Stimulated activated CD4-positive, alpha-beta T cell treated with anti-CD3 and anti-CD28 coated beads, Interleukin-15, amount 100 ng/mL, for 1 hour (primary cell): ENCODE data around the gene CCDC28B.

Experiments
- DNase-seq, 2 donors: peaks; one replicate each; pipeline ENCODE4 v3.0.0-alpha.2; 2020; ENCODE audit warnings: low read depth in 1 of 2, low spot score in 1 of 2

The CCDC28B gene

GRCh38 chr1:32220746-32221580 is 20.6 kb downstream of the CCDC28B start:
- DNase-seq = no peak

DNA sequence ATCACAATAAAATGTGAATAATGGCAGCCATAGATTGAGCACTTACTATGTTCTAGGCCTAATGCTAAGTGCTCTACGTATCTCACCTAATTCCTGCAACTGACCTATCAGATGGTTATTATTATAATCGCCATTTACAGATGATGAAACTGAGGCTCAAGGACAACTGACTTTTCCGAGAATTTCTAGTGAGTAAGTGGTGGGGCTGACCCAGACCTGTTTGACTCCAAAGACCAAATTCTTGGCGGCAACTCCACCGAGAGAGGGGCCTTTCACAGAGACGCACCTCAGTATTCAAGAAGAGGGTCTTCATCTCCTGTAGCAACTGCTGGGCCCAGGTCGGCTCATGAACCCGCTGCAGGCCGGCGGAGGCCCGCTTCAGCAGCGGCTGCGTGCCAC is 21.2 kb downstream of the CCDC28B start:
- no peak for DNase-seq

DNA sequence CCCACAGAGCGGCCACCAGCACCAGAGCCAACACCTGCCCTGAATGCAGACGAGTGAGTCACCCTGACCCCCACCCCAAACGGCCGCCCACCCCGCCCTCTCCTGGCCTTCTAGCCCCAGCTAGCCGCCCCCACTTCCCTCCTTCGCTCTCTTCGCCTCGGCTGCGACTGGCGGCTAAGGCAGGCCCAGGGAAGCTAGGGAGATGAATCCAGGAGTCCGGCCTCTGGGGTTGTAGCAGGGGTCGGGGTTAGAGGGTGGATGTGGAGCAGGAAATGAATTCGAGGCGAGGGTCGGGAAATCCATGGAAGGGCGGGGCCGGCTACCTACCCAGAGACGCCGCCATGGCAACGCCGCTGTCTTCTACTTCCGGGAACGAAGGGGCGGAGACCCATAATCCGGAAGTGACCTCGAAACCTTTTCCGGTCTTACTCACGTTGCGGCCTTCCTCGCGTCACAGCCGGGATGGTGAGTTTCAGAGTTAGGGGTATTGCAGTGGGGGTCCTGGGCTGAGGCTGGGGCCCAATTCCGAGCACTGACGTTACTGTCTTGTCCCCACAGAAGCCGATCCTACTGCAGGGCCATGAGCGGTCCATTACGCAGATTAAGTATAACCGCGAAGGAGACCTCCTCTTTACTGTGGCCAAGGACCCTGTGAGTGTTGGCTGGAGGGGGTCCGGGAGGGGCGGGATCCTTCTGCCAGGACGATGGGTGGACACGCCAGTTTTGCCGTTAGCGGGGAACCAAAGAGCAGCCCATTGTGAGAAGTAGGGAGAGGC is 21.8 kb downstream of the CCDC28B start, which contains the start of the genes EIF3I and TMEM234:
Gene EIF3I, plus strand, starts transcription at position 428 of the 776 bp plus-strand sequence. Its CDS starts 35 bp downstream, at position 463.
Gene TMEM234, minus strand, starts transcription at position 374 of the 776 bp plus-strand sequence. Its CDS starts 31 bp downstream, at position 343.
- peak; percentile 79 to 80 for DNase-seq

GRCh38 chr1:32223683-32224082 is 23.3 kb downstream of the CCDC28B start:
- DNase-seq = no peak

DNA sequence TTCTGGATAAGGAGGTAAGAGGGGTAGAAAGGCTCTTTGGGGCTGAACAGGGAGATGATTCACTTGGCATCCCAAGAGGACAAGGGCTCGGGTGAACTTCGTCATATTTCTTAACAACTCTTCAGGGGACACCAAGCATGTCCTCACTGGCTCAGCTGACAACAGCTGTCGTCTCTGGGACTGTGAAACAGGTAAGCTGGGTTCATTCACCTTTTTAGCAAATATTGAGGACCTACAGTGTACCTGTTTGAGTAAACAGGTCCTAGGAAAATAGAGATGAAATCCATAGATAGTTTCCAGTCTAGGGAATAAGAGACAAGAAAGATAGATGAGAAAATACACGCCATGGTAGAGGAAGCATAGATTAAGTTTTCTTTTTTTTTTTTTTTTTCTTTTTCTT is 23.9 kb downstream of the CCDC28B start:
- no peak for DNase-seq

DNA sequence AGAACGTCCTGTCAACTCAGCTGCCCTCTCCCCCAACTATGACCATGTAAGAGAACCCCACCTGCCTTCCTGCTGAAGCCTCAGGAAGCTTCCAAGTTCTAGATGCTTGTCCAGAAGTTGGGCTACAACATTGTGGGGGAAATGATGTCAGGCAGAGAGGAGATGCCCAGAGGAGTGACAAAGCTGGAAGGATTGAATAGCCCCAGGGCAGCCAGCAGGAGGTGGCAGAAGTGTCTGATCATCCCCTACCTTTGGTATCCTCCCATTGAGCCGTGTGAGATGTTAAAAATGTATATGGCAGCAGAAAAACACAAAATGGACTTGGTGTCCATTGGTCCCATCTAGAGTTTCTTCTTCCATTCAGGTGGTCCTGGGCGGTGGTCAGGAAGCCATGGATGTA is 28.4 kb downstream of the CCDC28B start:
- no peak for DNase-seq

GRCh38 chr1:32231843-32232432 is 31.5 kb downstream of the CCDC28B start:
- DNase-seq = no peak

DNA sequence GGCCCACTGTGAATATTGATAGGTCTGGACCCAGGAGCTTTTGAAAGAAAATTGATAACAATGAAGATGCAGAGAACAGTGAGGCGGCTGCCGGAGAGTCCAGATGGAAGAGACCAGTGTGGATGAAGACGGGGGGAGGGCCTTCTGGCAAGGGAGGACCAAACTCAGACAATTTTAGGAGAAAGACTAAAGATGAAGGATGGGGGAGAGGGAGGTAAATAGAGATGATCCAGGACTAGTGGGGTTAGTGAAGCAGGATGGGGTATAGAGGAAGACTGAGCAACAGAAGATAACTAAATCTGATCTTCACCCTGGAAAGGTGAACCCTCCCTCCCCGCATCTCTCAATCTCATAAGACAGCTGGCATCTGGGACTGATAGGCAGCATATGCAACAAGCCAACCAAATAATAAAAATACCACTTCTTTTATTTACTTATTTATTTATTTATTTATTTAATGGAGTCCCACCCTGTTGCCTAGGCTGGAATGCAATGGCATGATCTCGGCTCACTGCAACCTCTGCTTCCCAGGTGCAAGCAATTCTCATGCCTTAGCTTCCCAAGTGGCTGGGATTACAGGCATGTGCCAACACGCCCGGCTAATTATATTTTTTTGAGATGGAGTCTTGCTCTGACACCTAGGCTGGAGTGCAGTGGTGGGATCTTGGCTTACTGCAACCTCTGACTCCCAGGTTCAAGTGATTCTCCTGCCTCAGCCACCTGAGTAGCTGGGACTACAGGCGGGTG is 32.3 kb downstream of the CCDC28B start:
- no peak for DNase-seq

DNA sequence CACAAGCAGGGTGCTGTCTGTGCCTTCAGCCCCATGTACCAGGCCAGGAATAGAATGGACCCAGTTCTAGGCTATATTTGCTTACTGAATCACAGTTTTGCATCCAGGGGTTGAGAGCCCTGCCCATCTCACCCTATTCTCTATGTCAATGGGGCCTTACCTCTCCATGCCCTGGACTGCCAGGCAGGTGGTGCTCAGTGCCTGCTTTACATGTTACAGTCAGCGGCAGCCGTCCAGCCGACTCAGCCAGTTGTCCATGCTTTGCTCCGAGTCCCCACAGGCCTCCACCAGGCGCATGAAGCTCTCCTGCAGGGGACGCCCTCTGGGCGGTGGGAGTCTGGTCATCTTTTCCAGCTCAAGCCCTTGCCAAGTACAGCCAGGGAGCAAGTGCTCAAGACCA is 34.4 kb downstream of the CCDC28B start:
- DNase-seq = no peak

DNA sequence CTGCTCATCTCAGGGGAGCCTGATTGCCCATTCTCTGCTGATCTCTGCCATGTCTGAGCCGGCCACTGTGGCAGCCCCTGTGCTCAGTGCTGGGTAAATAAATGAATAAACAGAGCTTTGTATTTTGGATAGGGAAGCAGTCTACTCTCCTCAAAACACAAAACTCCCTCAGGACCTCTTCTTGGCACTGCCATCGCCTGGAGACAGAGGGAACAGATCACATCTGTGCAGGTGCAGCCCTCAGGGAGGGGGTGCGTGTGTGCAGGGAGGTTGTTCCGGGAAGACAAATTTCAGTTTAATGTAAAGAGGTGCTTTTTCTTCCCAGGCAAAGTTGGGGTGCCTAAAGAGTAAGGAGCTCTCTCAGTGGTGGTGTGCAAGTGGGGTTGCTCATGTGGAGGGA is 38.9 kb downstream of the CCDC28B start:
- DNase-seq = no peak

DNA sequence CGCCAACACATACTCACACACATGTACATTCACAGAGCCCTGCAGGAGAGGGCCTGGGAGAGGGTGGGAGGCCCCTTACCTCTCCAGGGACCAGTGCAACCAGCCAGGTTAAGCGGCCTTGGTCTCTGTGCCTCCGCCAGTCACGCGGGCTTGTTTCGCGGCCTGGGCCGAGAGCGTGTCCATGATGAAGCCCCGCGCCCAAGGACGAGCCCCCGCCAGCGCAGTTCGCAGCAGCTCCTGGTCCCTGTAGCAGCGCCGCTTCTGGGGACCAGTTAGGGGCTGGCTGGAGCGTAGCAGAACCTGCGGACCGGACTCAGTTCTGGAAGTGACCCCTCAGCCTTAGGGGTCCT is 39.4 kb downstream of the CCDC28B start:
- DNase-seq = no peak

DNA sequence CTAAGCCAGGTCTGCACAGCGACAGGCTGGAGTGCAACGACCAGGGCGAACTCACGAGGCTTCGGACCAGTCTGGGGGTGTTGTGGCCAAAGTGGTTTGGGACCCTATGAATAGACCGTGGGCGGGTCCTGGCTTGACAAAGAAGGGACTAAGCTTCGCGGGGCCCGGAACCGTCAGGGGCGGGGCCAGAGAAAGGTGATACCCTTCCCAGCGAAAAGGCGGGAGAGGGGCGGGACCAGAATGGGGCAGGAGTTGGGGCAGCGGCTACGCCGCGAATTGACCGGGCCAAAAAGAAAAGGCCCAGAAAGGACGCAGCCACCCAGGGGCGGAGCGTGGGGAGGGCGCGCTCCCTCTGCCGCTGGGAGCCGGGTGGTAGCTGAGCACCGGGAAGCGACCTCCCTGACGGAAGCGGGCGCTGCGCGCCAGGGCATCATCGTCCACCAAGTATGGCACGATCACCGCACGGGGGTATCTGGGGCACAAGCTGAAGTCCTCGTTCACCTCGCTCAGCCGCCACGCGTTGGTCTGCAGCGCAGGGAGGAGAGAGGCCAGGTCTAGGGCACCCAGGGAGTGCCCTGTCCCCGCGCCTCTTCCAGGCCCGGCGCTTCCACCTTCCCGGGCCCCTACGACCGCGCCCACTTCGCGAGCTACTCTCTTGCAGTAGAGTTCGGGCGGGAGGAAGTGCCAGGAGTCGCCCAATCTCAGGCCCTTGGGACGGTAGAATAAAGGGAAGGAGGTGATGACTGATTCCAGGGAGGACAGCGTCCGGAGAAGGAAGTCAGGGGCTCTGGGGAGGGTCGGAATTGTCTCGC is 40.0 kb downstream of the CCDC28B start:
- peak in 1 of 2 donors; percentile 39 for DNase-seq

DNA sequence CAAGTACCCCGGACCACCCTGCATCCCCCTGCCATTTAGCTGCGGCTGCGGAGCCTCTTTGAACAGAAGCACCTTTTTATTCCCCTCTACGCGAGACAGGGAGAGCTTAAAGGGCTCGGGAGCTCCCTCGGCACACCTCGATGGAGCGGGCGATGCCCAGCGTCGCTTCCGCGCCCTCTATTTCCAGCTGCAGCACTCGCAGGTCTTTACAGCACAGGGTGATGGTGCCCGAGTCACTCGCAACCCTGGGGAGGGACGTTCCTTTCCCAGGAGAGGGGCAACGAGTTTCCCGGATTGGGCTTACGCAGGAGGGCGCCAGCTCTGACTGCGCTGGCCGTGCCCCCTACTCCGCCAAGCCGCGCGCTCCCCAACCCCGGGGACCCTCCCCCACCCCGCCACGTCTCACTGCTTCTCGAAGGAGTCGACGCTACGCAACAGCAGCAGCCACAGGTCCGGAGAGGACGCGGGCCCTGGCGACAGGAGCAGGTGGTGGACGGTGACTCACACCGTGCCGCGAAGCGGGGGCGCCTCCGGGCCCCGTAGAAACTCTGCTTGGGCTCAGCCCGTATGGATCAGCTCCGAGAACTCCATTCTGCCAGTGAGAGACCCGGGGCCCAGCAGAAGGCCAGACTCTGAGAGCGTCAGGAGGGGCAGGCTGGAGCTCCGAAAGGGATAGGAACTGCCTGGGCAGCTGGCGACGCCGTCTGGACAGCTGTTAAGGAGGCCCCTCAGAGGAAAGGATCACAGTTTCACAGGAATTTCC is 40.8 kb downstream of the CCDC28B start:
- no peak for DNase-seq

DNA sequence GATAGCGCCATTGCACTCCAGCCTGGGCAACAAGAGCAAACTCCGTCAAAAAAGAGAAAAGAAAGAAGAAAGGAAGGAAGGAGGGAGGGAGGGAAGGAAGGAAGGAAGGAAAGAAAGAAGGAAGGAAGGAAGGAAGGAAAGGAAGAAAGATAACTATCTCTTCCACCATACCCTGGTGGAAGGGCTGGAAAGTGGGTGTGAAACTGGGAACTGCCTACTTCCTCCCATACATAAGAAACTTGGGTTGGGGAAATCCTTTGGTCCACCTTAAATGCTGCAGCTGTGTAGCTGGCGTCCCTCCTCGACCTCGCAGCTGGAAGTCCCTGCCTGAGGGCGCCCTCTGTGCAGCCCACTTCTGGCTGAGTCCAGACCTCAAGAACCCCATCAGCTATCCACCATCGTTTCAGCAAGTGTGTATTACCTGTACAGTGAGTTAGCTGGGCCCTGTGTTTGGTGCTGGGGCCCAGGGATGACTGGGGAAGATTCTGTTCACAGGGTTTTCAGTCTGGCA is 42.0 kb downstream of the CCDC28B start:
- no peak for DNase-seq

DNA sequence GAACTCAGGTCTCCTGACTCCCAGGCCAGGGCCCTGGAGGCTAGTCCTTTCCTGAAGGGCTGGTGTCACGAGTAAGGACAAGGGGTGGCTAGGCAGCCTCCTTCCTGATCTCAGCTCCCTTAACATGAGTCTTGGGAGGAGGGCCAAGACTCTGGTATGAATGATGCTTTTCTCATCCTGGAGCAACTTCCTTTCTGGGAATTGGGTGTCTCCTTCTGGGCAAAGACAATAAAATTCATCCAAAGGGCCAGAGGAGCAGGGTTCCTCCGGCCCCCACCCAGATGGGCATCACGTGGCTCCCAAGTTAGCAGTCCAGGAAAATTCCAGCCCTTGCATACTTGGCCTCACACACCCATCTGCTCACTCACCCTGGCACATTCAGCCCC is 46.5 kb downstream of the CCDC28B start, which contains the start of gene FAM167B:
Gene FAM167B, plus strand, starts transcription at position 335 of the 386 bp plus-strand sequence. CDS start 200 bp downstream, outside the sequence.
- DNase-seq = no peak

GRCh38 chr1:32247452-32247851 is 47.1 kb downstream of the CCDC28B start:
- DNase-seq = no peak

- peak; percentile 50 to 70 for DNase-seq
Measured at GRCh38 chr1:32247983-32248889, 47.8 kb downstream of the CCDC28B start.
